HG03439 (cell line): ENCODE results near the gene SYNPO2L.
A peak's percentile ranks its signal among the peaks of the same experiment; 100 is the strongest.

Experiments
- ATAC-seq: cut with Tn5 transposase; IDR thresholded peaks from one replicate; pipeline ENCODE4 v1.9.1; 2021; ENCODE audit warnings: mild to moderate bottlenecking, moderate library complexity; ENCODE audit not compliant: unreplicated experiment

SYNPO2L gene

GRCh38 chr10:73648975-73649829 is 6.6 kb downstream of the SYNPO2L start:
- no peak for ATAC-seq

- no peak for ATAC-seq
Measured at GRCh38 chr10:73647875-73648651, 7.8 kb downstream of the SYNPO2L start.

DNA sequence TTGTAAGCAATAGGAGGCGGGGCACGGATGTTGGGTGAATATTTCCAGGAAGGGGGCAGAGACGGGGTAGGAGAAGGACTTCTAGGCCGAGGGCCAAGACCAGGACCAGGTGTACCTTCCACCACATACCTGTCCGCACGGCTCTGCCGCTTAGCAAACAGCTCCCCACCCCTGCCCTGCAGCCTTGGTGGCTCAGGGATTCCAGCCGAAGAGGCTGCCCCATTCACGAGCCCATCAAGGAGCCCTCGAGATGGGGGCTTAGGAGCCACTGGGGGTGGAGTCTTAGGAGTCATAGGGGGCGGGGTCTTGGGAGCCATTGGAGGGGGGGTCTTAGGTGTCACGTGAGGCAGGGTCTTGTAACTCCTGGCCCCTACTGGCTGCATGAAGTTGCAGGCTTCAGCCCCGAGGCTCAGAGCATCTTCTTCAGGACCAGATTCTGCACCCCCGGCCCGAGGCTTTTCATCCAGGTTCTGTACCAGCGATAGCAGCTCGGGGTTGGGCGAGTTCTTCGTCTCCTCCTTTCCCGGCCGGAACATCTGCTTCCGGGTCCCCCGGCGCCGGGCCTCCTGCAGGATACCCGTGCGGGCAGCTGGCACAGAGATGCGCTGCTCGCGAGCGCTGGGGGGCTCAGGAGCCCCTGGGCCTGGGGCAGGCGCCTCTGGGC is 8.5 kb downstream of the SYNPO2L start:
- no peak for ATAC-seq

- no peak for ATAC-seq
Measured at GRCh38 chr10:73646598-73647041, 9.2 kb downstream of the SYNPO2L start.

DNA sequence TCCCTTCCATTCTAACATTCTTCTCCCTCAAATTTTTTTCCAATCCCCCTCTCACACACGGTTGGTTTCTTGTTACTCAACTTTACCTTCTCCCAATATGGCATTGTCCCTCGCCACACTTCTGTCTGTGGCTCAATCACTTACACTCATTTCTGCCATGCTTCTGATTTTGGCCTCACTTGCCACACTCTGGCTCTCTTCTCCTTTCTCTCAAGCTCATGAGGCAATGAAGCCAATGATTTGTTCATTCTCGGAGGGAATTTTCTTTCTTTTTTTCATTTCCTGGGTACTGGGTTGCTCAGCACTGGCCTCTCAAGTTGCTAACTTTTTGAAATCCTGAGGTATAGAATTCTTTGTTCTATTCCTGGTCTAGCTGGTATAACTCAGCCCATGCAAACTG is 10.6 kb downstream of the SYNPO2L start:
- no peak for ATAC-seq

GRCh38 chr10:73644767-73645166 is 11.1 kb downstream of the SYNPO2L start:
- no peak for ATAC-seq

- no peak for ATAC-seq
Measured at GRCh38 chr10:73644015-73644743, 11.7 kb downstream of the SYNPO2L start.

- ATAC-seq: no peak
Measured at GRCh38 chr10:73643362-73643761, 12.5 kb downstream of the SYNPO2L start.

GRCh38 chr10:73641328-73642060 is 14.3 kb downstream of the SYNPO2L start, which contains the start of gene MYOZ1:
TSS of gene MYOZ1 (minus strand) at chr10:73641474. CDS start at chr10:73640017, 1,457 bp downstream.
- ATAC-seq: no peak

DNA sequence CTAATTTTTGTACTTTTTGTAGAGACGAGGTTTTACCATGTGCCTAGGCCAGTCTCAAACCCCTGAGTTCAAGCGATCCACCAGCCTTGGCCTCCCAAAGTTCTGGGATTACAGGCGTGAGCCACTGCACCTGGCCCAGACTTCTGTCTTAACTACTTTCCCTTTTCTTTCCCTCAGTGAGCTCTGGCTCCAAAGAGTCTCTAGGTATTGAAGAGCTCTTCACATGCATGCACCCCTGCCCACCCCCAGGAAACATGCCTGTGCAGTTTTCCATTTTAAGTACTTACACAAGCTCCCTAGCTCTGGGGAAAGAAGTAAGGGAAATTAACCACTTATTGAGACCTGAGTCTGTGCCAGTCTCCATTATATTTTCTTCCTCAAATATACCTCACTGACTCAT is 16.5 kb downstream of the SYNPO2L start:
- ATAC-seq: no peak

- ATAC-seq: no peak
Measured at GRCh38 chr10:73635781-73636180, 20.0 kb downstream of the SYNPO2L start.

- no peak for ATAC-seq
Measured at GRCh38 chr10:73634421-73634820, 21.4 kb downstream of the SYNPO2L start.

DNA sequence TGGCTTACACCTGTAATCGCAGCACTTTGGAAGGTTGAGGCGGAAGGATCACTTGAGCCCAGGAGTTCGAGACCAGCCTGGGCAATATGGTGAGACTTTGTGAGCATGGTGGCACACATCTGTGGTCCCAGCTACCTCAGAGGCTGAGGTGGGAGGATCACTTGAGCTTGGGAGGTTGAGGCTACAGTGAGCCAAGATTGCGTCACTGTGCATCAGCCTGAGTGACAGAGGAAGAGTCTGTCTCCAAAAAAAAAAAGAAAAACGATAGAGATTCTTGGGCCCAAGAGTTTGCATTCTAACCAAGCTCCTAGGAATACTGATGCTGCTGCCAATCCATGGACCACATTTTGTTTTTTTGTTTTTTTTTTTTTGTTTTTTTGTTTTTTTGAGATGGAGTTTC is 26.7 kb downstream of the SYNPO2L start:
- ATAC-seq: no peak

DNA sequence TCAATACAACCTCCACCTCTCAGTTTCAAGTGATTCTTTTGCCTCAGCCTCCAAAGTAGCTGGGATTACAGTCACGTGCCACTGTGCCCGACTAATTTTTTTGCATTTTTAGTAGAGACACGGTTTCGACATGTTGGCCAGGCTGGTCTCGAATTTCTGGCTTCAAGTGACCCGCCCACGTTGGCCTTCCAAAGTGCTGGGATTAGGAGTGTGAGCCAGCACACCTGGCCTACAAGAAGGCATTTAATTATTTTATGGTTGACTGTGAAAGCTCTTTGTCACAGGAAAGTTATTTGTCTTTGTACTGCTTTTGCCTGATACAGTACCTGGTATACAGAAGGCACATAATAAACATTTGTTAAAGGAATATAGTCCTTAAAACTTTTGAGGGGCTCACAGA is 27.4 kb downstream of the SYNPO2L start:
- no peak for ATAC-seq

DNA sequence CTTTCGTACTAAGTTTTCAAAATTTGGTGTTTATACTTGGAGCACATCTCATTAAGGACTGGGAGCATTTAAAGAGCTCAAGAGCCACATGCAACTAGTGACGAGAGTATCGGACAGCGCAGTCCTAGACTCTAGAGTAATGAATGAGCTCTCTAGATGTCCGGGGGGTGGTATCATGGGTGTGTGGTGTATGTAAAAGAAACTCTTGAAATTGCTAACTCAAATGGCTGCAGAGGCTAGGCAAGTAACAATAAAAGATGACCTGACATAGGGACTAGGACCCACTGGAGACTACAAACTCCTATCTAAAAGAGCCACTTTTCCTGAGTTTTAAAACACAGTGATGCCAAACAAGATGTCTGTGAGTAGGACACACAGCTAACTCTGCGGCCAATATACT is 28.5 kb downstream of the SYNPO2L start:
- no peak for ATAC-seq

GRCh38 chr10:73625884-73626752 is 29.7 kb downstream of the SYNPO2L start:
- ATAC-seq: peak; percentile 95

- ATAC-seq: peak; percentile 10
Measured at GRCh38 chr10:73625004-73625883, 30.6 kb downstream of the SYNPO2L start.

GRCh38 chr10:73623056-73623455 is 32.8 kb downstream of the SYNPO2L start:
- ATAC-seq: no peak
